Posterior vena cava (tissue), 2 donors: ENCODE measurements around the gene CFAP74. TPM values are rescaled to one million over a fixed set of nuclear protein-coding genes. Genes with fewer than 3 reads are reported as not detected.

Experiments
- DNase-seq: peaks from one replicate; pipeline ENCODE4 v3.0.0-alpha.2; 2020; ENCODE audit warnings: low spot score
- intact Hi-C, 2 donors: fragments of 100-400 bp; cut with DNase I; formaldehyde crosslinking; loops; one replicate each; pipeline versions ENCODE4 v1.14.1 to v1.14.2; 2022 to 2023
- total RNA-seq, 2 donors: library from RNA; stranded (reverse); fragmentation: NEBNext Ultra II Directional; extraction: Animal tissue kit (Norgen Biotek cat#: 25700); gene quantifications; one replicate each; pipeline ENCODE4 v1.2.1, GENCODE V29; 2021
- donor health status: DM: yes; HTN: yes; CAD: no.
- donor health status: DM: yes; HTN: yes; CAD: no.

CFAP74 gene
- total RNA-seq, 2 donors from 2014 or later: not detected

DNA sequence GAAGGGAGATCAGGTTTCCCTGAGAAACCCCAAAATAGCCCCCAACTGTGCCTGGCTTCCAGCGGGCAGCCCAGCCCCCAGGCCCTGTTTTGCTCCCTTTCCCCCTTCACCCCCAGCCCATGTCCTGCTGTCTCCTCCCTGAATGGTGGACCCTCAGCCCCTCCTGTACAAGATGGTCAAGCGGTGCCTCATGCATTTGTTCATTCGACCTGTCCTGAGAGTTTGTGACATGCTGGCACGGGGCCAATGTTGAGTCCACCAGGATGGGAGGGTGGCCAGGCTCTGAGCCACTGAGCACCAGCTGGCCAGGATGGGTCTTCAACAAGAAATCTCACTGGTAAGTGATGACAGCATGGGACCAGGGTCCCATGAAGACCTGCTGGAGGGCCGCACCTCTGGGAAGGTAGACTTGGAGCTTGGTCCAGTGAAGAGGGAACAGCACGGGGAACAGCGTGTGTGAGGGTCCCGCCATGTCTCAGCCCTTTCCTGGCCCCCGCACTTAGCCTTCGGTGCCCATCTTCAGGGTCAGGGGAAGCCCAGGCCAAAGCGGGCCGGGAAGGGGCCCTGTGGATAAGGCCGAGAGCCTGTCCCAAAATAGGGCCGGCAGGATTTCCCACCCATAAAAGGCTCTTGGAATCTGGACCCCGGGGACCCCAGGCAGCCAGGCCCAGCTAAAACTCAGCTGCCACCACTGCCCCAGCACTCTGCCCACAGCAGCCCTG lies 88.5 kb downstream of the CFAP74 start, which contains the start of gene CALML6:
Gene CALML6 (plus strand): TSS at position 290 of the 722 bp plus-strand sequence. CDS start 21 bp downstream, at position 311.
- intact Hi-C loops: no loop called here
- peak; percentile 74 for DNase-seq

- DNase-seq: no peak
- intact Hi-C loops: no loop called here
These were observed 89.2 kb downstream of the CFAP74 start for GRCh38 chr1:1914101-1914970.

DNA sequence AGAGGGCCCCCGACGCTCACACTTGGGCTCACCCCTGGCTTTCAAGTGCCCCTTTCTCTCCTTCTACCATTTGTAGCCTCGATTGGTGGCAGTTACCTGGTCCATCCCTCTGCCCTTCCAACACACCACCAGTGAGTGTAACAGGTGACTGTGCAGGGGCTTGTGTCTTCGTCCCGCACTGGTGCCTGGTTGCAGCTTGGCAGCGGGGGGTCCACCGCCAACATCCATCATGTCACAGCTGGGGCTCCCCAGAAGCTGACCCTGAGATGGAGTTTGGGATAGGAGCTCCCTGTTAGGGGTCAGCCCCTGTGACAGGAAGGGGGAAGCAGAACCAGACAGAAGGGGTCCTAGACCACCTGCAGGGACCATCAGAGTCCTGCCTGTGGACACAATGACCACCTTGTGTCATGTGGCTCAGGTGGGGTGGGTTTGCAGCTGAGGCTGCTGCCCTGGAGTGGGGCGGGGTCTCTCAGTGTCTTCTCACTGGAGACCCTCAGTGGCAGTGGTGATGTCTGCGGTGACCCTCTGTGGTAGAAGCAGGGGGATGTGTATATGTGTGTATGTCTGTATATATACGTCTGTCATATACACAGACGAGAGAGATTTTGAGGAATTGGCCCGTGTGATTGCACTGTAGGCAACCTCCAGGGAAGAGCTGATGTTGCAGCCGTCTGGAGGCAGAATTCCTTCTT lies 92.1 kb downstream of the CFAP74 start:
- no peak for DNase-seq
- intact Hi-C loops: no loop called here

DNA sequence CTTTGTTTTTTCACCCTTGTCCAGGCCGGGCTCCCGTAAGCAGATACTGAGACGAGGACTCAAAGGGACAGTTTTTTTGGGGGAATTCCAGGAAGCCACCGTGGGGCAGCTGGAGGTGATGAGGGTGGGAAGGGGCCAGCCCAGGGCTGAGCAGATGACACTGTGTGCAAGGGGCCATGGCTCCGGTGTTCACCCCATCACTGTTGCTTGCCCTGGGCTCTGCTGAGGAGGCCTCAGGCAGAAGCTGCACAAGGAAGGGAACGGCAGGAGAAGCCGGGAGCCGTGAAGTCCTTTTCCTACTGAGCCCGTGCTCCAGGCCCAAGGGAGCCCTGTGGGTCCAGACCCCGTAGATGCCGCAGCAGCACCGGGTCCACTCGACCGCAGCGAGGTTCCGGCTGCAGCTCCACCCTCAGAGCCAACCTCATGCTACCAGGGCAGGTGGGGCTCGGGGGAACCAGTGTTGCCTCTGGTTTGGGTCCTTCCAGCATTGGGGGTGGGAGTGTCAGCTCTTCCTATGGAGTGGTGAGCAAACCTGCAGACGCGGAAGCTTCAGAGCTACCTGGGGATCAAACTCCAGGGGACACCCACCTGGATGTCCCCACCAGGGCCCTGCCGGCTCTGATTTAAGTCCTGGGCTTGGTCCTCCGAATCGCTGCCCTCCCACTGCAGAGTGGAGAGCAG lies 92.8 kb downstream of the CFAP74 start:
- intact Hi-C loops: no loop called here
- peak; percentile 79 for DNase-seq

DNA sequence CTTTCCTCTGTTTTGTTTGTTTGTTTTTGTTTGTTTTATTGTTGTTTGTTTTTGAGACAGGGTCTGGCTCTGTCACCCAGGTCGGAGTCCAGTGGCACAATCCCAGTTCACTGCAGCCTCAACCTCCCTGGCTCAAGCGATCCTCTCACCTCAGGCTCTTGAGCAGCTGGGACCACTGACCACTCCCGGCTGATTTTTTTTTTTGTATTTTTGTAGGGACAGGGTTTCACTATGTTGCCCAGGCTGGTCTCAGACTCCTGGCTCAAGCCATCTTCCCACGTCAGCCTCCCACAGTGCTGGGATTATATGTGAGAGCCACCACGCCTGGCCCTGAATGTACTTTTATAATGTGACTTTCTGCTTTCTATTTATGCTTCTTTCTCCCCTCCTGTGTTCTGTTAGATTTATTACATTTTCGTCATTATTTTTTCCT lies 93.5 kb downstream of the CFAP74 start:
- intact Hi-C loops: no loop called here
- no peak for DNase-seq

DNA sequence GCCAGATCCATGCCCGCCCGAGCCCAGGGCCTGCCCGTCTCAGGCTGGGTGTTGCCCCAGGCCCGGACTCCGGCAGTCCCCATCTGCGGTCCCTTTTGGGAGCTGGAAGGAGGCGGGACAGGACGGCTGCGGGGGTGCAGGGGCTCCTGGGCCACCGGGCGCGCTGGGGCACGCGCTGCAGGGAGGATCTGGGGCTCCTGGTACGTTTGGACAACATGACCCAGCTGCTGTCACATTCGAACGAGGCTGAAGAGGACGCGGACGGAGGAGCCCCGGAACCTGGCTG lies 95.1 kb downstream of the CFAP74 start:
- peak; percentile 86 for DNase-seq
- intact Hi-C loops: no loop called here

DNA sequence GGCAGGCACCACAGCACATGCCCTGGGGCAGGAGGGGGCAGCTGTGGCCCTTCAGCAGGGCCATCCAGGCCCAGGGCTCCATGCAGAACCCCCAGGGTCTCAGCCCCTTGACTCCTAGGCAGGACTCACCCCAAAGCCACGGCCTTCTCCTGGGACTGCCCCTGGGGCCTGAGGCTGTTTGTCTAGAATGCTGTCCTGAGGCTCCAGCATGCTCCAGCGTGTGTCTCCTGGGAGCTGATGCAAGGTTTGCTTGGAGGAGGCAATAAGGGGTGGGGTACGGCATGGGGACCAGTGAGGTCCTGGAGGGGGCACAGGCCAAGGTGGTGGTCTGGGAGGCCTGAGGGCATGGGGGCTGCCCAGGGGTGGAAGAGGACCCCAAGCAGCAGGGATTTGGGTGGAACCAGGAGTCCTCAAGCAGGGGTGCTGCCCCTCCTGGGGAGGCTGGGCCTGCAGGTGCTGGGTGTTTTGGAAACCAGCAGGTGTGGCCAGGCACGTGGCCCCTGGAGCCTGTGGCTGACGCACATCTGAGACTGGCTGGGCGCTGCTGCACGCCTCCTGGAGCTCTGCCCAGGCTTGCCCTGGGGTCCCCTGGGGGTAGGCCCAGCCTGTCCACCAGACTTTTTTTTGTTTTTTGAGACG lies 96.4 kb downstream of the CFAP74 start:
- peak; percentile 79 for DNase-seq
- intact Hi-C loops: loop anchor here in 1 of 2 donors (2.0 kb wide), 1 partner anchor 52 kb away; no protein-coding TSS in a partner anchor

GRCh38 chr1:1906185-1907097 lies 97.1 kb downstream of the CFAP74 start:
- DNase-seq: peak; percentile 95
- intact Hi-C loops: loop anchor here in 1 of 2 donors (2.0 kb wide), 1 partner anchor 52 kb away; no protein-coding TSS in a partner anchor

- intact Hi-C loops: no loop called here
- no peak for DNase-seq
These were observed 100.4 kb downstream of the CFAP74 start for GRCh38 chr1:1903224-1903623.

DNA sequence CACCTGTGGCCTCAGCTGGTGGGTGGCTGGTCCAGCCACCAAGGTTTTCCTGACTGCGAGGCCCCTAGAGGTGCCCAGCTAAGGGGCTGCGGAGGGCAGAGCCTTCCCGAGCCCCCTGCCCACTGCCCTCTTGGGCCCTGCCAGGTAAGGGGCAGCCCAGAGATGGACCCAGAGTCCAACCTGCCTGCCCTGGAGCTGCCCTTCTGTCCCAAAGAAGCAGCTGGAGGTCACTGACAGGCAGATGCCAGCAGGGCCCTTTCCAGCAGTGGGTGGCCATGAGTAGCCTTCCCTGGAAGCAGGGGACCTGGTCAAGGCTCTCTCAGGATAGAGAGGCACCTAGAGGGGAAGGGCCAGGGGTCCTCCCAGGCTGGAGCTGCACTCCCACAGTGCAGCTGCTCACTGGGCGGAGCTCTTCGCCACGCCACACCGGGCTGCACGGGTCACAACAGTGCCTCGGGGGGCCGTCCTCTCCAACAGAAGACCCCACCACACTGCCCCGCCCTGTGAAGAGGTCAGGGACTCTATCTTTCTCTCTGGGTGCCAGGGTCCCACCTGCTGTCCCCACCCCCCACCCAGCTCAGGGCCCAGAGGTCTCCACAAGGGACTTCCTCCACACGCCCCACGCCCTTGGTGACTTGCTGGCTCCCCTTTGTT lies 101.8 kb downstream of the CFAP74 start:
- no peak for DNase-seq
- intact Hi-C loops: no loop called here

DNA sequence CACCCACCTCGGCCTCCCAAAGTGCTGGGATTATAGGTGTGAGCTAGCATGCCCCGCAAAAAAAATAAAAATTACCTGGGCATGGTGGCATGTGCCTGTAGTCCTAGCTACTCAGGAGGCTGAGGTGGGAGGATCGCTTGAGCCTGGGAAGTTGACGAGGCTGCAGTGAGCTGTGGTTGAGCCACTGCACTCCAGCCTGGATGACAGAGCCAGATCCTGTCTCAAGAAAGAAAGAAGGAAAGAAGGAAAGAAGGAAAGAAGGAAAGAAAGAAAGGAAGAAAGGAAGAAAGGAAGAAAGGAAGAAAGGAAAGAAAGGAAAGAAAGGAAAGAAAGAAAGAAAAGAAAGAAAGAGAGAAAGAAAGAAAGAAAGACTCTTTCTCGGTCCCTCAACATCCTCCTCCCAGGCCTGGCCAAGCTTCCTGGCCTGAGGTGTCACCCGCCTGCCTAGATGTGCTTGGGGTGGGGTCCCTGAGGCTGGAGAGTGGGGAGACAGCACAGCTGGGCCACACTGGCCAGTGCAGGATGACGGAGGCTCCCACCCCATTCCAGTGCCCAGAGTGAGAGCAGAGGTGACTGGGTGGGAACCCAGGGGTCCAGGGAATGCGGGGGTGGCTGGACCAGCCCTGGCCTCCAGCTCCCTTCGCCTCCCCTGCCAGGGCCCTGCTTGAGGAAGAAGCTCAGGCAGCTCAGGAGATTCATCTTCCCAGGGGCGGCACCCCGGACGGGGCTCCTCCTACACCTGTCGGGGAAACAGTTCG lies 102.5 kb downstream of the CFAP74 start:
- intact Hi-C loops: no loop called here
- DNase-seq: no peak

GRCh38 chr1:1899967-1900327 lies 103.6 kb downstream of the CFAP74 start:
- intact Hi-C loops: loop anchor here in 1 of 2 donors (10.0 kb wide), 1 partner anchor 115 kb away; no protein-coding TSS in a partner anchor
- no peak for DNase-seq

DNA sequence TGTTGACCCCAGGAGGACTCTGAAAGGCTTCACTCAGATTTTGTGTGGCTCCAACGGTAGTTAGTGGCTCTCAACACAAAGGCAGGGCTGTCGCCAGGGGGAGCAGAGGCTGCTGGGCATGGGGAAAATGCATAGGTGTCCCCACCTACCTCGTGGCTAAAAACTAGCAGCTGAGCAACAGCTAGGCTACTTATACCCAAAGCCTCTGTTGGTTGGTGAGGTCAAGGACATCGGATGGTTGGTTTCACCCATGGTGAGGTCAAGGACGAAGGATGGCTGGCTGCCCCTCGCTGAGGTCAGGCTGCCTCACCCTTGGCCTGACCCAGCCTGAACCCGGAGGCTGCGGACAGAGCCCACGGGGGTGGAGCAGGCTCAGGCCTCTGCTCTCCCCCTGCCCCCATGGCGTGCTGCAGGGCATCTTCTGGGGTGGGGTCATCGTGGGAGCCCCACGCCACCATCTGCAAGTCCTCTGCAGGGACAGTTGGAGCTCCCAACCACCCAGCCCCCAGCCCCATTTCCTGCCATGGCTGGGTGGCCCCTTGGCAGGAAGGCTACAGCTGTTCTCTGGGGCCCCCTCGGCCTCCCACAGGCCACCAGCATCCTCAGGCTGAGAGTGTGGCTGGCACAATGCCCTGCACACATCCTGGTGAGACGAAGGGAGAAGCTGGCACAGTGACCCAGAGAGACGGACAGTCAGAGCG lies 104.2 kb downstream of the CFAP74 start:
- intact Hi-C loops: loop anchor here in 1 of 2 donors (10.0 kb wide), 1 partner anchor 115 kb away; no protein-coding TSS in a partner anchor
- DNase-seq: no peak

DNA sequence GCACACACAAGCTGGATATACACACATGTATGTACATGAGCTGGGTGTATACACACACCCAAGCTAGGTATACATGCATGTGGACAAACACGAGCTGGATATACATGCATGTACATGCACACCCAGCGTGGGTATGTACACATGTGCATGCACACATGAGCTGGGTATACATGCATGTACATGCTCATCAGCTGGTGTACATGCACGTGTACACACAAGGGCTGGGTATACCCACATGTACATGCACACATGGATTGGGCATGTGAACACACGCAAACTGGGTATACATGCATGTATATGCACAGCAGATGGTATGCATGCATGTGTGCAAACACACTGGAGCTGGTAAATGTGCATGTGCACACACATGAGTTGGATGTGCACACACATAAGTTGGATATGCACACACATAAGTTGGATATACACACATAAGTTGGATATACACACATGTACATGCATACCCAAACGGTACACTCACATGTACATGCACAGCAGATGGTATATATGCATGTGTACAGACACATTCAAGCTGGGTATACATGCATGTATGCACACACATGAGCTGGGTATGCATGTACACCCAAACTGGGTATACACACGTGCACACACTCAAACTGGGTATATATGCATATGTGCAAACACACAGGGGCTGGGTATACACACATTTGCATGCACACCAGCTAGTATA lies 105.2 kb downstream of the CFAP74 start:
- intact Hi-C loops: loop anchor here in 1 of 2 donors (10.0 kb wide), 1 partner anchor 114 kb away; no protein-coding TSS in a partner anchor

More for the DNA sequence above, 105.2 kb downstream of the CFAP74 start:
- DNase-seq: no peak
